GM12892 (cell line): ENCODE results near the gene LAMA3.

Experiments
- POLR2A ChIP-seq: IDR thresholded peaks from 2 replicates; pipeline ENCODE4 v1.6.1; 2011; ENCODE audit warnings: low read depth, low read length, control low read depth
- POLR2AphosphoS5 ChIP-seq: IDR thresholded peaks from 2 replicates; pipeline ENCODE4 v1.6.1; 2011; ENCODE audit warnings: low read depth, low read length, control low read depth

DNA sequence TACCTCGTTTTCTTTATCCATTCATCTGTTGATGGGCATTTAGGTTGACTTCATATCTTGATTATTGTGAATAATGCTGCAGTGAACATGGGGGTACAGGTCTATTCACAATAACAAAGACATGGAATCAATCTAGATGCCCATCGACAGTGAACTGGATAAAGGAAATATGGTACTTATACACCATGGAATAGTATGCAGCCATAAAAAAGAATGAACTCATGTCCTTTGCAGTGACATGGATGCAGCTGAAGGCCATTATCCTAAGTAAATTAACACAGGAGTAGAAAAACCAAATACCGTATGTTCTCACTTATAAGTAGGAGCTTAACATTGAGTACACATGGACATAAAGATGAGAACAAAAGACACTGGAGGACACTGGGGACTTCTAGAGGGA, 111.6 kb downstream of the LAMA3 start:
- TF ChIP-seq POLR2A (no peak), POLR2AphosphoS5 (no peak)
